Endothelial cell (in vitro differentiated cells): ENCODE data around the gene FBXL16. TPM values are rescaled to one million over a fixed set of nuclear protein-coding genes. Genes with fewer than 3 reads are reported as not detected.
A peak's percentile ranks its signal among the peaks of the same experiment; 100 is the strongest.

Source experiments
- DNase-seq: peaks from one replicate; pipeline ENCODE4 v3.0.0; 2021; ENCODE audit warnings: low spot score
- H3K27ac Mint-ChIP-seq: one replicate; pipeline ENCODE4 v1.8.0; 2021; ENCODE audit warnings: mixed read lengths, inconsistent platforms; ENCODE audit not compliant: unreplicated experiment
- H3K27me3 Mint-ChIP-seq: one replicate; pipeline ENCODE4 v1.8.0; 2021; ENCODE audit warnings: mild to moderate bottlenecking, moderate library complexity, mixed read lengths, inconsistent platforms; ENCODE audit not compliant: unreplicated experiment
- H3K36me3 Mint-ChIP-seq: one replicate; pipeline ENCODE4 v1.8.0; 2021; ENCODE audit warnings: mild to moderate bottlenecking, low read depth, mixed read lengths, inconsistent platforms; ENCODE audit not compliant: unreplicated experiment
- H3K4me1 Mint-ChIP-seq: one replicate; pipeline ENCODE4 v1.8.0; 2021; ENCODE audit warnings: mild to moderate bottlenecking, mixed read lengths, inconsistent platforms; ENCODE audit not compliant: unreplicated experiment
- H3K4me3 Mint-ChIP-seq: one replicate; pipeline ENCODE4 v1.8.0; 2021; ENCODE audit warnings: mild to moderate bottlenecking, mixed read lengths, inconsistent platforms; ENCODE audit not compliant: unreplicated experiment
- H3K9me3 Mint-ChIP-seq: one replicate; pipeline ENCODE4 v1.8.0; 2021; ENCODE audit warnings: mixed read lengths, inconsistent platforms; ENCODE audit not compliant: unreplicated experiment
- total RNA-seq: library from RNA; stranded (reverse); fragmentation: NEBNext Ultra II Directional; extraction: Animal tissue kit (Norgen Biotek cat#: 25700); gene quantifications from one replicate; pipeline ENCODE4 v1.2.1, GENCODE V29; 2021; ENCODE audit not compliant: unreplicated experiment
- TF ChIP-seq, protein P1 (sequence below): fragments of 200-600 bp; sonication (generic); IDR thresholded peaks from one replicate; pipeline ENCODE4 v1.5.0; 2021; ENCODE audit warnings: antibody characterized with exemption; ENCODE audit not compliant: unreplicated experiment

Gene FBXL16
- total RNA-seq, 1 donor from 2014 or later: not detected

DNA sequence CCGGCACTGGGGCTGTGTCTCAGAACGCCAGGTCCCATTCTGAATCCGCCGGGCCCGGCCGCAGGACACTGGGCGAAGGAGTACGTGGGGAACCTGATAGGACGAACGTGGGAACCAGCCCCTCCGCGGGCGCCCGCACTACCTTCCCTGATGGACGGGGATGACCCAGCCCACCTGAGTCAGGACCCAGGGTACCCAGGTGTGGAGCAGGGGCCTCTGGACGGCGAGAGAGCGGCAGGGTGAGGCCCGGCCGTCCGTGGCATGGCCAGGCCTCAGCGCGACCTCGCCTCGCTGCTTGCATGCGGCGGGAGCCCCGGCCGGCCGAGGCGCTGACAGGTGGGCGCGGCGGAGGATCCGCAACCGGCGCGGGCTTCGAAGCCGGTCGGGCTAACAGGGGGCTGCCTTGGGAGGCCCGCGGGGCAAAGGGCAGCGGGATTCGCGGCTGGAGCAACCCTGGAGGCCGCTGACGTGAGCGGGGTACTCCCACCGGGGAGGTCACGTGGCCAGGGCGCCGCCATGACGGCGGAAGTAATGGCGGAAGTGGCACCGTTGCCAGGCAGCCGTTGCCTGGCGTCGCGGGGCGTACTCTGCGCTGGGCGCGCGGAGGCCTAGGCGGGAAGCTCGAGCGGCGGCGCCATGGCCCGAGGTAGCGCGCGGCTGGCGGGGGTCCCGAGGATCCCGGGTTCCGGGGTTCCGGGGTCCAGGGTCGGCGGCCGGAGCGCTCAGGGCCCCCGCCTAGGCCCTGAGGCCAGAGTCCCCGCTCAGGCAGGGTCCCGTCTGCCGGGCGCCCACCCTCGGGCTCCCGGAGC is 56.6 kb downstream of the FBXL16 start, which contains the start of gene WDR90:
WDR90 (plus strand) TSS at position 585 of the 809 bp plus-strand sequence; CDS start at position 637, 52 bp downstream.
- Mint-ChIP-seq H3K4me3 (peak within 1 kb of the TSS; percentile 76), H3K9me3 (no peaks in the 10 kb centered on the region), H3K27ac (peak within 1 kb of the TSS; percentile 36), H3K4me1 (no peaks in the 10 kb centered on the region), H3K27me3 (peaks cover 9% of the 10 kb centered on the region), H3K36me3 (no peaks in the 10 kb centered on the region)
- peak; percentile 88 for DNase-seq
- TF ChIP-seq, protein P1, sequence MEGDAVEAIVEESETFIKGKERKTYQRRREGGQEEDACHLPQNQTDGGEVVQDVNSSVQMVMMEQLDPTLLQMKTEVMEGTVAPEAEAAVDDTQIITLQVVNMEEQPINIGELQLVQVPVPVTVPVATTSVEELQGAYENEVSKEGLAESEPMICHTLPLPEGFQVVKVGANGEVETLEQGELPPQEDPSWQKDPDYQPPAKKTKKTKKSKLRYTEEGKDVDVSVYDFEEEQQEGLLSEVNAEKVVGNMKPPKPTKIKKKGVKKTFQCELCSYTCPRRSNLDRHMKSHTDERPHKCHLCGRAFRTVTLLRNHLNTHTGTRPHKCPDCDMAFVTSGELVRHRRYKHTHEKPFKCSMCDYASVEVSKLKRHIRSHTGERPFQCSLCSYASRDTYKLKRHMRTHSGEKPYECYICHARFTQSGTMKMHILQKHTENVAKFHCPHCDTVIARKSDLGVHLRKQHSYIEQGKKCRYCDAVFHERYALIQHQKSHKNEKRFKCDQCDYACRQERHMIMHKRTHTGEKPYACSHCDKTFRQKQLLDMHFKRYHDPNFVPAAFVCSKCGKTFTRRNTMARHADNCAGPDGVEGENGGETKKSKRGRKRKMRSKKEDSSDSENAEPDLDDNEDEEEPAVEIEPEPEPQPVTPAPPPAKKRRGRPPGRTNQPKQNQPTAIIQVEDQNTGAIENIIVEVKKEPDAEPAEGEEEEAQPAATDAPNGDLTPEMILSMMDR: no peak

DNA sequence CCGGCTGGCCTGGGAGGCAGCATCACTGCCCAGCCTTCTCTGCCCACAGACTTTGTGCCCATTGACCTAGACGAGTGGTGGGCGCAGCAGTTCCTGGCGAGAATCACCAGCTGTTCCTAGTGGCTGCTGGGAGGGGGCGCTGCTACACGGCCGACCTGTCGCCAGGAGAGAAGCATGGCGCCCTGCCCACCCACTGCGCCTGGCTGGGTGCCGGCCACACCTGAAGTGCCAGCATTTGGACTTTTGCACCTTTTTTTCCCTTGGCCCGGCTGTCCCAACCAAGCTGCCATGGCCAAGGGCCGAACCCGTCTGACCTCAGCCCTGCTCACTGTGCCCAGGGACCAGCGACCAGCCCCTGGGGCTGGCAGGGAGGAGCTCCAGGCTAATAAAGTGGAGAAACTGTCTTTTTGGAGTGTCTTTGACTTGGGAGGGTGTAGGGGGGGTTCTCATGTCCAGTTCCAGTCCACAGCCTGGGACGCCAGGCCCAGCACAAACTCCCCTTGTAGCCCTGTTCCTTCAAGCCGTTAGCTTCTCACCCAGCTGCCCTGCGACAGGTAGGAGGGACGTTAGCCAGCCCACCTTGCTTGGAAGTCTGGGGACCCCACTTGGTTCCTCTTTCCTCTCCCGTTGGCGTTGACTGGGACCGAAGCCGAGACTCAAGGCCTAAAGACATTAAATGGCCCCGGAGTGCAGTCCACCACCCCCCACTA is 57.4 kb downstream of the FBXL16 start:
- Mint-ChIP-seq H3K9me3 (no peaks in the 10 kb centered on the region), H3K4me3 (peak overlapping the region; percentile 62), H3K4me1 (no peaks in the 10 kb centered on the region), H3K36me3 (no peaks in the 10 kb centered on the region), H3K27me3 (peaks cover 7% of the 10 kb centered on the region), H3K27ac (no peak overlapping the region)
- DNase-seq: no peak
- TF ChIP-seq, protein P1: peak; percentile 56

DNA sequence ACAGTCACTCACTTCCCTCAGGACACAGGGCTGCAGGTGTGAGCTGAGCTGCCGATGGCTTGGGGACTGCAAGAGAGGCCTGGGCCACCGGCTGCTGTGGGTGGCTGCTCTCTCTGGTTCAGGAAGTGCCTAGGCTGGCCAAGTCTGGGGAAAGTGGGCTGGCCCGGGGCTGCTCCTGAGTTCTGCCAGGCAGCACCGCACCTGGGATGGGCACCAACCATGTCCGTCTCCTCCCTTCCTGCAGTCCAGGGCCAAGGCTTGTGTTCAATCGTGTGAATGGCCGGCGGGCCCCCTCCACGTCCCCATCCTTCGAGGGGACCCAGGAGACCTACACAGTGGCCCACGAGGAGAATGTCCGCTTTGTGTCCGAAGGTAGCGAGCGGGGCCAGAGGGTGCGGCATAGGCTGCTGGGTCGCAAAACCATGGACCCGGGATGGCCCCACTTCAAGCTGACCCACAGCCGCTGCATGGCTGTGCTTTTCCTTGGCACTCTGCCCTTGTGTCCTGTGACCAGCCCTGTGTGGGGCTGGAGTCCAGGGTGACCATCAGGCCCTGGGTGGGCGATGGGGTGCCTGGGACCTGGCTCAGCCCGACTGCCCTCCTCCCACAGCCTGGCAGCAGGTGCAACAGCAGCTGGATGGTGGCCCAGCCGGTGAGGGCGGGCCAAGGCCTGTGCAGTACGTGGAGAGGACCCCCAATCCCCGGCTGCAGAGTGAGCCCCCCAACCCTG is 58.3 kb downstream of the FBXL16 start:
- Mint-ChIP-seq H3K36me3 (no peaks in the 10 kb centered on the region), H3K4me1 (no peaks in the 10 kb centered on the region), H3K4me3 (no peak overlapping the region), H3K27me3 (peaks cover 7% of the 10 kb centered on the region), H3K27ac (no peak overlapping the region), H3K9me3 (no peaks in the 10 kb centered on the region)
- TF ChIP-seq, protein P1: no peak
- no peak for DNase-seq

DNA sequence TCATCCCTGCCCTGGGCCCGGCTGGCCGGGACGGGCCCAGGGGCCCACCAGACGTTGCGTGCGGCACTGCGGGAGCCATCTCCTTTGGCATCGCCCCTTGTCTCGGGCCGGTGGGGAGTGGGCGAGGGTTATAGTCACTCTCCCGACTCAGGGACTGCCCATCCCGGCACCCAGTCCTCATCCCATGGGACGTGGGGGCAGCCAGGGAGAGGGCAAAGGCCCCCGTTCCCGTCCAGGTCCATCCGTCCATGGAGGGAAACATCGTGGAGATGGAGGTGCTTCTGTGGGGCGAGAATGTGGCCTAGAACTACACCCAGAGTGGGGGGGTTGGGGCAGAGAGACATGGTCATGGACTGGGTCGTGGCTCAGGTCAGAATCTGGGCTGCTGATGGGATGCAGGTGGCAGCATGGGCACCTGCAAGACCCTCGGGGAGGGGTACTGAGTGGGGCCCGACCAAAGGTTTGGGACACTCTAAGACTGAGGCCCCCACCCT is 58.9 kb downstream of the FBXL16 start:
- Mint-ChIP-seq H3K27ac (no peak overlapping the region), H3K27me3 (peaks cover 7% of the 10 kb centered on the region), H3K4me3 (no peak overlapping the region), H3K9me3 (no peaks in the 10 kb centered on the region), H3K4me1 (no peaks in the 10 kb centered on the region), H3K36me3 (no peaks in the 10 kb centered on the region)
- TF ChIP-seq, protein P1: no peak
- DNase-seq: no peak
